HepG2 (cell line): ENCODE data around the gene TBCCD1. TPM values are rescaled to one million over a fixed set of nuclear protein-coding genes. Genes with fewer than 3 reads are reported as not detected.

Source experiments
- ATF2 ChIP-seq: sonication (generic); formaldehyde crosslinking; IDR thresholded peaks from 2 replicates; pipeline ENCODE4 v1.4.0; 2020; ENCODE audit warnings: missing genetic modification reagents
- DR1 ChIP-seq: sonication (generic); formaldehyde crosslinking; IDR thresholded peaks from 2 replicates; pipeline ENCODE4 v1.8.0; 2021; ENCODE audit warnings: mild to moderate bottlenecking, missing genetic modification reagents, inconsistent platforms
- ELF3 ChIP-seq: IDR thresholded peaks from 2 replicates; pipeline ENCODE4 v1.6.1; 2016; ENCODE audit warnings: missing genetic modification reagents, missing compliant biosample characterization
- HDAC1 ChIP-seq: sonication (generic); formaldehyde crosslinking; IDR thresholded peaks from 2 replicates; pipeline ENCODE4 v1.5.1; 2020; ENCODE audit warnings: mild to moderate bottlenecking, missing genetic modification reagents
- HES4 ChIP-seq: sonication (generic); formaldehyde crosslinking; IDR thresholded peaks from 2 replicates; pipeline ENCODE4 v1.9.0; 2021; ENCODE audit warnings: mild to moderate bottlenecking, missing genetic modification reagents, borderline replicate concordance
- HNRNPUL1 ChIP-seq: fragments of 200-400 bp; formaldehyde crosslinking; IDR thresholded peaks from 2 replicates; pipeline ENCODE4 v1.6.1; 2017; ENCODE audit warnings: low read depth, mild to moderate bottlenecking, low read length, moderate library complexity
- HOXA7 ChIP-seq: sonication (generic); formaldehyde crosslinking; IDR thresholded peaks from 2 replicates; pipeline ENCODE4 v1.8.1; 2022; ENCODE audit warnings: mild to moderate bottlenecking, missing genetic modification reagents, moderate library complexity
- HOXD1 ChIP-seq: sonication (generic); formaldehyde crosslinking; IDR thresholded peaks from 2 replicates; pipeline ENCODE4 v1.5.0; 2020; ENCODE audit warnings: missing genetic modification reagents
- JARID2 ChIP-seq: sonication (generic); formaldehyde crosslinking; IDR thresholded peaks from 2 replicates; pipeline ENCODE4 v1.8.1; 2023; ENCODE audit warnings: missing genetic modification reagents, inconsistent platforms; ENCODE audit not compliant: insufficient replicate concordance
- MIXL1 ChIP-seq: IDR thresholded peaks from 2 replicates; pipeline ENCODE4 v1.6.1; 2016
- NBN ChIP-seq: fragments of 450-650 bp; conservative IDR thresholded peaks from 2 replicates; pipeline ENCODE4 v1.6.1; 2017
- PTBP1 ChIP-seq: fragments of 200-400 bp; formaldehyde crosslinking; IDR thresholded peaks from 2 replicates; pipeline ENCODE4 v1.6.1; 2018; ENCODE audit warnings: low read length, low read depth; ENCODE audit not compliant: poor library complexity, severe bottlenecking
- SOX5 ChIP-seq: IDR thresholded peaks from 2 replicates; pipeline ENCODE4 v1.6.1; 2016; ENCODE audit warnings: borderline replicate concordance
- STAT5B ChIP-seq: sonication (generic); formaldehyde crosslinking; IDR thresholded peaks from 2 replicates; pipeline ENCODE4 v1.4.0; 2020; ENCODE audit warnings: missing genetic modification reagents
- ZNF207 ChIP-seq: fragments of 450-650 bp; IDR thresholded peaks from 2 replicates; pipeline ENCODE4 v1.6.1; 2016; ENCODE audit warnings: antibody characterized with exemption, borderline replicate concordance
- ZNF230 ChIP-seq: sonication (generic); formaldehyde crosslinking; IDR thresholded peaks from 2 replicates; pipeline ENCODE4 v1.4.0; 2020; ENCODE audit warnings: mild to moderate bottlenecking, missing genetic modification reagents
- ZNF562 ChIP-seq: sonication (generic); formaldehyde crosslinking; IDR thresholded peaks from 2 replicates; pipeline ENCODE4 v1.8.0; 2022; ENCODE audit warnings: missing genetic modification reagents, borderline replicate concordance
- ZSCAN12 ChIP-seq: sonication (generic); formaldehyde crosslinking; IDR thresholded peaks from 2 replicates; pipeline ENCODE4 v1.9.0; 2021; ENCODE audit warnings: mild to moderate bottlenecking, missing genetic modification reagents
- polyA plus RNA-seq, 8 experiments: library from polyadenylated mRNA; depleted of rRNA in 3 of 8; stranded (reverse) in 7 of 8; unstranded in 1 of 8; fragments of >200 nt; fragmentation: Illumina TruSeq in 4 of 8; extraction: Trizol in 4 of 8; gene quantifications; 2 replicates each; pipeline versions ENCODE4 v1.2.1 to v1.2.3, GENCODE V29; 2011 to 2016; ENCODE audit warnings: low read depth in 4 of 8, missing spikeins in 1 of 8, mixed read lengths in 1 of 8; ENCODE audit not compliant: insufficient read depth in 1 of 8
- total RNA-seq, 5 experiments: library from RNA; depleted of rRNA; stranded (reverse); fragments of >200 nt; fragmentation: Illumina TruSeq; extraction: Trizol; gene quantifications; 2 replicates each; pipeline ENCODE4 v1.2.3, GENCODE V29; 2016; ENCODE audit warnings: low read depth in 1 of 5
- TF ChIP-seq, protein P1 (sequence below): sonication (generic); formaldehyde crosslinking; IDR thresholded peaks from 2 replicates; pipeline ENCODE4 v1.8.0; 2022; ENCODE audit warnings: mild to moderate bottlenecking, missing genetic modification reagents
- TF ChIP-seq, protein P2 (sequence below): IDR thresholded peaks from 2 replicates; pipeline ENCODE4 v1.6.1; 2016; ENCODE audit warnings: missing compliant biosample characterization, missing genetic modification reagents, borderline replicate concordance
- TF ChIP-seq, protein P3 (sequence below): sonication (generic); formaldehyde crosslinking; IDR thresholded peaks from 2 replicates; pipeline ENCODE4 v1.8.1; 2022; ENCODE audit warnings: low read depth, mild to moderate bottlenecking, missing genetic modification reagents
- TF ChIP-seq, protein P4 (sequence below): sonication (generic); formaldehyde crosslinking; IDR thresholded peaks from 2 replicates; pipeline ENCODE4 v1.4.0; 2020; ENCODE audit warnings: missing genetic modification reagents

The TBCCD1 gene
- total and polyA plus RNA-seq, 2 of the 13 experiments (the other 11 are each of a cell fraction or from before 2014, with no cell fraction given) = 13.6 to 16.2 TPM

GRCh38 chr3:186612721-186613636 is 45.8 kb upstream of the TBCCD1 start, which contains the start of gene AHSG (continued):
- TF ChIP-seq HES4 (0 out of 2 replicates have a peak, but pooled peaks have one; percentile 62), ELF3 (CRISPR knock-in tag) (peak; percentile 87), STAT5B (CRISPR knock-in tag) (no peak), HOXA7 (peak; percentile 34; the same call in 1 of the 2 replicates), HNRNPUL1 (no peak), ZNF230 (CRISPR knock-in tag) (peak; percentile 87), HOXD1 (peak; percentile 72; the same call in 1 of the 2 replicates), JARID2 (CRISPR knock-in tag) (no peak), PTBP1 (no peak), HDAC1 (CRISPR knock-in tag) (peak; percentile 97), ATF2 (CRISPR knock-in tag) (peak; percentile 89; the same call in 1 of the 2 replicates), MIXL1 (CRISPR knock-in tag) (peak; percentile 48; the same call in 1 of the 2 replicates), ZNF562 (CRISPR knock-in tag) (no peak; the same call in 1 of the 2 replicates), DR1 (CRISPR knock-in tag) (peak; percentile 82), SOX5 (CRISPR knock-in tag) (peak; percentile 71; the same call in 1 of the 2 replicates), ZSCAN12 (CRISPR knock-in tag) (peak; percentile 56; the same call in 1 of the 2 replicates), ZNF207 (no peak), NBN (no peak)
- TF ChIP-seq, protein P1, sequence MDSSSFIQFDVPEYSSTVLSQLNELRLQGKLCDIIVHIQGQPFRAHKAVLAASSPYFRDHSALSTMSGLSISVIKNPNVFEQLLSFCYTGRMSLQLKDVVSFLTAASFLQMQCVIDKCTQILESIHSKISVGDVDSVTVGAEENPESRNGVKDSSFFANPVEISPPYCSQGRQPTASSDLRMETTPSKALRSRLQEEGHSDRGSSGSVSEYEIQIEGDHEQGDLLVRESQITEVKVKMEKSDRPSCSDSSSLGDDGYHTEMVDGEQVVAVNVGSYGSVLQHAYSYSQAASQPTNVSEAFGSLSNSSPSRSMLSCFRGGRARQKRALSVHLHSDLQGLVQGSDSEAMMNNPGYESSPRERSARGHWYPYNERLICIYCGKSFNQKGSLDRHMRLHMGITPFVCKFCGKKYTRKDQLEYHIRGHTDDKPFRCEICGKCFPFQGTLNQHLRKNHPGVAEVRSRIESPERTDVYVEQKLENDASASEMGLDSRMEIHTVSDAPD (CRISPR knock-in tag) = peak; percentile 94
- TF ChIP-seq, protein P2, sequence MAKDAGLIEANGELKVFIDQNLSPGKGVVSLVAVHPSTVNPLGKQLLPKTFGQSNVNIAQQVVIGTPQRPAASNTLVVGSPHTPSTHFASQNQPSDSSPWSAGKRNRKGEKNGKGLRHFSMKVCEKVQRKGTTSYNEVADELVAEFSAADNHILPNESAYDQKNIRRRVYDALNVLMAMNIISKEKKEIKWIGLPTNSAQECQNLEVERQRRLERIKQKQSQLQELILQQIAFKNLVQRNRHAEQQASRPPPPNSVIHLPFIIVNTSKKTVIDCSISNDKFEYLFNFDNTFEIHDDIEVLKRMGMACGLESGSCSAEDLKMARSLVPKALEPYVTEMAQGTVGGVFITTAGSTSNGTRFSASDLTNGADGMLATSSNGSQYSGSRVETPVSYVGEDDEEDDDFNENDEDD (CRISPR knock-in tag) = peak; percentile 60; the same call in 1 of the 2 replicates
- TF ChIP-seq, protein P3, sequence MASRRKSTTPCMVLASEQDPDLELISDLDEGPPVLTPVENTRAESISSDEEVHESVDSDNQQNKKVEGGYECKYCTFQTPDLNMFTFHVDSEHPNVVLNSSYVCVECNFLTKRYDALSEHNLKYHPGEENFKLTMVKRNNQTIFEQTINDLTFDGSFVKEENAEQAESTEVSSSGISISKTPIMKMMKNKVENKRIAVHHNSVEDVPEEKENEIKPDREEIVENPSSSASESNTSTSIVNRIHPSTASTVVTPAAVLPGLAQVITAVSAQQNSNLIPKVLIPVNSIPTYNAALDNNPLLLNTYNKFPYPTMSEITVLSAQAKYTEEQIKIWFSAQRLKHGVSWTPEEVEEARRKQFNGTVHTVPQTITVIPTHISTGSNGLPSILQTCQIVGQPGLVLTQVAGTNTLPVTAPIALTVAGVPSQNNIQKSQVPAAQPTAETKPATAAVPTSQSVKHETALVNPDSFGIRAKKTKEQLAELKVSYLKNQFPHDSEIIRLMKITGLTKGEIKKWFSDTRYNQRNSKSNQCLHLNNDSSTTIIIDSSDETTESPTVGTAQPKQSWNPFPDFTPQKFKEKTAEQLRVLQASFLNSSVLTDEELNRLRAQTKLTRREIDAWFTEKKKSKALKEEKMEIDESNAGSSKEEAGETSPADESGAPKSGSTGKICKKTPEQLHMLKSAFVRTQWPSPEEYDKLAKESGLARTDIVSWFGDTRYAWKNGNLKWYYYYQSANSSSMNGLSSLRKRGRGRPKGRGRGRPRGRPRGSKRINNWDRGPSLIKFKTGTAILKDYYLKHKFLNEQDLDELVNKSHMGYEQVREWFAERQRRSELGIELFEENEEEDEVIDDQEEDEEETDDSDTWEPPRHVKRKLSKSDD = peak; percentile 43
- TF ChIP-seq, protein P4, sequence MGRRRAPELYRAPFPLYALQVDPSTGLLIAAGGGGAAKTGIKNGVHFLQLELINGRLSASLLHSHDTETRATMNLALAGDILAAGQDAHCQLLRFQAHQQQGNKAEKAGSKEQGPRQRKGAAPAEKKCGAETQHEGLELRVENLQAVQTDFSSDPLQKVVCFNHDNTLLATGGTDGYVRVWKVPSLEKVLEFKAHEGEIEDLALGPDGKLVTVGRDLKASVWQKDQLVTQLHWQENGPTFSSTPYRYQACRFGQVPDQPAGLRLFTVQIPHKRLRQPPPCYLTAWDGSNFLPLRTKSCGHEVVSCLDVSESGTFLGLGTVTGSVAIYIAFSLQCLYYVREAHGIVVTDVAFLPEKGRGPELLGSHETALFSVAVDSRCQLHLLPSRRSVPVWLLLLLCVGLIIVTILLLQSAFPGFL (CRISPR knock-in tag) = no peak
